Stomach (tissue), 4 donors: ENCODE data around the gene TSEN54.

Experiments used
- EP300 ChIP-seq: sonication (generic); formaldehyde crosslinking; IDR thresholded peaks from one replicate; pipeline ENCODE4 v1.6.1; 2017; ENCODE audit warnings: antibody characterized with exemption
- POLR2A ChIP-seq, 4 donors: fragments of 450-650 bp; IDR thresholded peaks; one replicate each; pipeline ENCODE4 v1.6.1; 2016; ENCODE audit warnings: antibody characterized with exemption in 4 of 4, control low read depth in 2 of 4, mild to moderate bottlenecking in 1 of 4, moderate library complexity in 1 of 4
- POLR2AphosphoS5 ChIP-seq, 3 donors: sonication (generic); formaldehyde crosslinking; IDR thresholded peaks; one replicate each; pipeline ENCODE4 v1.6.1; 2016; ENCODE audit warnings: antibody characterized with exemption in 3 of 3
- TF ChIP-seq, protein P1 (sequence below), 7 experiments: fragments of 450-650 bp in 4 of 7; fragments of 200-600 bp in 3 of 7; sonication (generic) in 3 of 7; IDR thresholded peaks; one replicate each; pipeline ENCODE4 v1.5.1; 2016 to 2019; ENCODE audit warnings: antibody characterized with exemption in 7 of 7, control low read depth in 2 of 7, mild to moderate bottlenecking in 1 of 7

DNA sequence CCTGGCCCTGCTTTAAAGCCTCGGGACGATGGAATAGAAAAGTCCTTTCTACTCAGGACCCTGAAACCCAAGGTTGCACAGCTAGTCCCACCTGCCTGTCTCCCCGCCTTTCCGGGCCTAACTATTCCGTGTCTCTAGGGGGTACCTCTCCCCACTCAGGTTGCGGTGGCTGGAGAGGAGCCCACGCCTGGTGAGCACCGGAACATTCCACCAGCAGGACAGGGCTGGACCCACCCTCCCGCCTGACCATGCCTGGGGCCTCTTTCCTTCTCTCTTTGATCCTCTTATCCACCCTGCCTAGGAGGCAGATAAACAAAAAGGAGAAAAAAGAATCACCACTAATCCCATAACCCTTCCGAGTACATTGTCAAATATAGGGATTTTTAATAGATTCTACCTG is 20.0 kb downstream of the TSEN54 start:
- no peak for TF ChIP-seq EP300
- TF ChIP-seq, protein P1, sequence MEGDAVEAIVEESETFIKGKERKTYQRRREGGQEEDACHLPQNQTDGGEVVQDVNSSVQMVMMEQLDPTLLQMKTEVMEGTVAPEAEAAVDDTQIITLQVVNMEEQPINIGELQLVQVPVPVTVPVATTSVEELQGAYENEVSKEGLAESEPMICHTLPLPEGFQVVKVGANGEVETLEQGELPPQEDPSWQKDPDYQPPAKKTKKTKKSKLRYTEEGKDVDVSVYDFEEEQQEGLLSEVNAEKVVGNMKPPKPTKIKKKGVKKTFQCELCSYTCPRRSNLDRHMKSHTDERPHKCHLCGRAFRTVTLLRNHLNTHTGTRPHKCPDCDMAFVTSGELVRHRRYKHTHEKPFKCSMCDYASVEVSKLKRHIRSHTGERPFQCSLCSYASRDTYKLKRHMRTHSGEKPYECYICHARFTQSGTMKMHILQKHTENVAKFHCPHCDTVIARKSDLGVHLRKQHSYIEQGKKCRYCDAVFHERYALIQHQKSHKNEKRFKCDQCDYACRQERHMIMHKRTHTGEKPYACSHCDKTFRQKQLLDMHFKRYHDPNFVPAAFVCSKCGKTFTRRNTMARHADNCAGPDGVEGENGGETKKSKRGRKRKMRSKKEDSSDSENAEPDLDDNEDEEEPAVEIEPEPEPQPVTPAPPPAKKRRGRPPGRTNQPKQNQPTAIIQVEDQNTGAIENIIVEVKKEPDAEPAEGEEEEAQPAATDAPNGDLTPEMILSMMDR (IDR thresholded peaks at IDR 0.05) = no peak
- no peak for TF ChIP-seq POLR2A (IDR thresholded peaks at IDR 0.05)
- TF ChIP-seq POLR2AphosphoS5 (IDR thresholded peaks at IDR 0.05) = no peak
